HG03139 (cell line): ENCODE data around the gene ADGRD2.

ENCODE experiments used
- ATAC-seq: cut with Tn5 transposase; IDR thresholded peaks from one replicate; pipeline ENCODE4 v1.9.1; 2021; ENCODE audit not compliant: unreplicated experiment

Gene ADGRD2

DNA sequence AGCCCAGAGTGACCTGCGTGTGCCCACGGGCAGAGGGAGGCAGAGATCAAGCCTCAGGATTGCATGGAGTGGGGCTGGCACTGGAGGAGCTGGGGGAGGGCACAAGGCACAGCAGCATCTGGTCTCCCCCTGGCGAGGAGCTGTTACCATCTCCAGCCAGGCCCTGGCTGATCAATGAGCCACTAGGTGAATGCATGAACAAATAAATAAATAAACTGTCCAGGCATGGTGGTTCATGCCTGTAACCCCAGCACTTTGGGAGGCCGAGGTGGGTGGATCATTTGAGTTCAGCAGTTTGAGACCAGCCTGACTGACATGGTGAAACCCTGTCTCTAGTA lies 20.8 kb upstream of the ADGRD2 start:
- ATAC-seq: no peak

GRCh38 chr9:124436320-124436719 lies 13.9 kb upstream of the ADGRD2 start:
- ATAC-seq: no peak

DNA sequence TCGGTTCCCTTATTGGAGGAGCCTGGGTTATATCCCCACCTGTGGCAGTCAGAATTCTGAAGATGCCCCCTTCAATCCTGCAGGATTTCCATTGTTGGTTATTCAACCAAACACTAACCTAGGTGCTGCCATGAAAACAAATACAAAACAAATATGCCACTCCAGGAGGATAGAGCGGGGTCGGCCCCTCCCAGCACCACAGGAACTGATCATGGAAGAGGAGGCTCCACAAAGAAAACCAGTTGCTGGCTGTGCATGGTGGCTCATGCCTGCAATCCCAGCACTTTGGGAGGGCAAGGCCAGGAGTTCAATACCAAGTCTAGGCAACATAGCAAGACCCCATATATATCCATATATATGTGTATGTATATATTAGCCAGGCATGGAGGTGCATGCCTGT lies 13.2 kb upstream of the ADGRD2 start:
- no peak for ATAC-seq

DNA sequence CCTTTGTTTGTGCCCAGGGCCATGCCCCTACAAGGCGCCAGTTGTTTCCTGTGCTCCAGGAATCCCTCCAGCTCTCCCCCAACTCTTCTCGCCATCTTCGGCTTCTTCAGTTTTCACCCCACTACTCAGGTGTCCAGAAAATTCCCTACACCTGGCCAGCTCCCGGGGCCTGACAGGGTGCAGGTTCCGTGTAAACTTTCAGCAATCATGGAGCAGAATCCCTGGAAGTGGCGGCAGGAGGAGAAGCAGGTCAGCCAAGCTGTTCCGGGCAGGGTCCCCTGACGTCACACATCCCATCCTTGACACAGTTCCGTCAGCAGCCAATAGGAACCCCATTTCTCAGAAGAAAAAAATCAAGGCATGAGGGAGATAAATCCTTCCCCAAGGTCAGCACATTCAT lies 12.2 kb upstream of the ADGRD2 start:
- no peak for ATAC-seq

DNA sequence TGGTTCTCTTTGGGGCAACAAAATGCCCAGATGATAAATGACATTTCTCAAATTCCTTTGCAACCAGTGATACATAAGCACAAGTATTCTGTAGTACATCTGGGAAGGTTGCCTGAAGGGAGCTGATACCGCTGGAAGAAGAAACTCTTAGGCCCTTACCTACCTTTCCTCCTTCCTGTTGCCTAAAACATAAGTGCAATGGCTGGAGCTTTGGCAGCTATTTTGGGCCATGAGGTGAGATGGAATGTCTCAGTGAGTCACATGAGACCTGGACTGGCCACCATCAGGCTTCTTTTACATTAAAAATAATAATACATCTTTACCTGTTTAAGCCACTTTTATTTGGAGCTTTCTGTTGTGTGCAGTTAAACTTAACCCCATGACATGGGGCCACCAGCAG lies 11.2 kb upstream of the ADGRD2 start:
- no peak for ATAC-seq

- ATAC-seq: no peak
Observed at GRCh38 chr9:124439686-124440243, 10.5 kb upstream of the ADGRD2 start.

- ATAC-seq: no peak
Observed at GRCh38 chr9:124440786-124441185, 9.5 kb upstream of the ADGRD2 start.

DNA sequence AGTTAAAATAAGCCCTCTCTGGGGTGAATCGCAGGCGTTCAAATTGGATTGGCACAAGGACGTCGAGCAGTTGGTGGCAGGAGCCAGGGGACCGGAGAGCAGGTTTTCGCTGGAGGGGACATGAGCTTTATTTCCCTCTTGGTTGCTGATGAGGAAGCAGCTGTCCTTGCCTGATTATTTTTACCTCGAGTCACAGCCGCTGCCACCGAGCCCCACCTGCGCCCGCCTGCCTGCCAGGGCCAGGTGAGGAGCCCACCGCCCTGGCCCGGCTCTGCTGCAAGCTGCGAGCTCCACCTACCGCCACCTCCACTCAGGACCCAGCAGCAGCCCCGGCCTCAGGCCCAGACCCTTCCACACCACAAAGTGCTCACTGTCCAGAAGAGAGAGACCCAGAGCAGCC lies 9.0 kb upstream of the ADGRD2 start:
- ATAC-seq: no peak

DNA sequence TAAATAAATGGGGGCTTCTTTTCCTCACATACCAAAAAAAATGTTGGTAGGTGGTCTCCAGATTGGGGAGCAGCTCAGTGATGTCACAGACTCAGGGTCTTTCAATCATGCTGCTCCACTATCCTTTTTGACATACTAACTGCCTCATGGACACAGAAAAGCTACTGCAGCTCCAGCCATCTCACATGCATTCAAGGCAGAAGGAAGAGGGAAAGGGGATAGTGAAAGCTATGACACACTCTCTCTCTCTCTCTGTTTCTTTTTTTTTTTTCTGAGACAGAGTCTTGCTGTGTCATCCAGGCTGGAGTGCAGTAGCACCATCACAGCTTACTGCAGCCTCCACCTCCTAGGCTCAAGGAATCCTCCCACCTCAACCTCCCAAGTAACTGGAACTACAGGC lies 7.9 kb upstream of the ADGRD2 start:
- ATAC-seq: no peak

GRCh38 chr9:124442826-124443225 lies 7.4 kb upstream of the ADGRD2 start:
- ATAC-seq: no peak

GRCh38 chr9:124443625-124444024 lies 6.6 kb upstream of the ADGRD2 start:
- no peak for ATAC-seq

DNA sequence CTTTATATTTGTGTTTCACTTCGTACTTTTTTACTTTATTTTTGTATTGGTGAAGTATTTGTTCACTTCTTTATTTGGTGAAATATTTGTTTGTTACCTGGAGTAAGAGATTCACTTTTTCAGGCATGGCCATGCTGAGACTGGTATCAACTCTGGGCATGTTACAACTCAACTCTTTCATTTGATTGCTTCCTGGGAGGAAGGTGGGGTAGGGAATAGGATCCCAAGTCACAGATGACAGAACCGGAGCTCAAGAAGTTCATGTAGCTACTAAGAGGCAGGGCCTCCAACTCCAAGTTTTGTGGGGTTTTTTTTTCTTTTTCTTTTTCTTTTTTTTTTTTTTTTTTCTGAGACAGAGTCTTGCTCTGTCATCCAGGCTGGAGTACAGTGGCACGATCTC lies 6.1 kb upstream of the ADGRD2 start:
- ATAC-seq: no peak

- ATAC-seq: no peak
Observed at GRCh38 chr9:124447297-124447661, 3.0 kb upstream of the ADGRD2 start.

DNA sequence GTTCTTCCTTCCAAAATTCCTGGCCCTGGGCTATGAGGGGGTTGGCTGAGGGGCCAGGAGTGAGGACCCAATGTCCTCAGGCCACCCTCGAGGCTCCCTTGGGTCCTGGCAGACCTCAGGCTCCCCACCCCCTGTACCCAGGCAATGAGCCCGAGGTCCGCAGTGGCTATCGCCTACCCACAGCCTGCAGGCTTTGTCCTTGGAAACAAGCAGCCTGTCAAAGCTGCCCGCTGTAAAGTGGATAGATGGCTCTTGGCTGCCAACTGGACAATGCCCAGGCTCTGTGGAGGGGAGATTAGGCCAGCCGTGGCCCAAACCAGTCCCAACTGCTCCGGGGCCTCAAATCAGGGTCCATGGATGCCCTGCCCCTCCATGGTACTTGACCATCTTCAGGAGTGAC lies 2.2 kb upstream of the ADGRD2 start:
- ATAC-seq: no peak

DNA sequence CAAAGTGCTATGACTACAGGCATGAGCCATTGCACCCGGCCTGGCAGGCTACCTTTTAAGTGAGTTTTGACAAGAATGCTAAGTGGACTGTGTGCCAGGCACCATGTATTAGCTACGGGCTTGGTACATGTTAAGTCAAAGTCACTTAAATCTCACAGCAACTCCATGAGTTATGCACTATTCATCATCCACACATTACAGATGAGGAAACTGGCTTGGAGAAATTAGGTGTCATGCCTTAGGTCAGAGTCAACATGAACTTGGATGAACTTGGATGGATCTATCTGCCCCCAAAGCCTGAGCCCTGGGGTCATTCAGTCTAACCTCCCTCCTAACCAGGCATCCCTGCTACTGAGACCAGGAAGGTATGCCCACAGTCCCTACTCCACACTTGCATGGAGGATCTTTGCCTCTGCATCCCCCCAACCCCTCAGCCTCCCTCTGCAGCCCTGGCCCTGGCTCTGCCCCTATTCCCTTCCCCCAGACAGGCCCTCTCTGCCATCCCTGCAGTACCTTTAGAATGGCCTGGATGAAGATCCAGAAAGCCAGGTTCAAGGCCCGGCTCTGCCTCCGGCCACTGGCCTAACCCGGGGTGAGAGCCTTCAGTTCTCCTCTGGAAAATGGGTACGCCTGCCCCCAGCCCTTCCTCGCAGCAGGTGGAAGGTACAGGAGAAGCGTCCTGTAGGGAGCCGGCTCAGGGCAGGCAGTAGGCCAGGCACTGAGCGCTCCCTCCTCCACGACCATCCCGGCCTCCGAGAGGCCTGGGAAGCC lies 685 bp upstream of the ADGRD2 start:
- ATAC-seq: no peak

GRCh38 chr9:124450931-124451661 lies 845 bp downstream of the ADGRD2 start:
- ATAC-seq: no peak

- ATAC-seq: no peak
Observed at GRCh38 chr9:124452326-124452725, 2.1 kb downstream of the ADGRD2 start.

- ATAC-seq: no peak
Observed at GRCh38 chr9:124452841-124453585, 2.8 kb downstream of the ADGRD2 start.

DNA sequence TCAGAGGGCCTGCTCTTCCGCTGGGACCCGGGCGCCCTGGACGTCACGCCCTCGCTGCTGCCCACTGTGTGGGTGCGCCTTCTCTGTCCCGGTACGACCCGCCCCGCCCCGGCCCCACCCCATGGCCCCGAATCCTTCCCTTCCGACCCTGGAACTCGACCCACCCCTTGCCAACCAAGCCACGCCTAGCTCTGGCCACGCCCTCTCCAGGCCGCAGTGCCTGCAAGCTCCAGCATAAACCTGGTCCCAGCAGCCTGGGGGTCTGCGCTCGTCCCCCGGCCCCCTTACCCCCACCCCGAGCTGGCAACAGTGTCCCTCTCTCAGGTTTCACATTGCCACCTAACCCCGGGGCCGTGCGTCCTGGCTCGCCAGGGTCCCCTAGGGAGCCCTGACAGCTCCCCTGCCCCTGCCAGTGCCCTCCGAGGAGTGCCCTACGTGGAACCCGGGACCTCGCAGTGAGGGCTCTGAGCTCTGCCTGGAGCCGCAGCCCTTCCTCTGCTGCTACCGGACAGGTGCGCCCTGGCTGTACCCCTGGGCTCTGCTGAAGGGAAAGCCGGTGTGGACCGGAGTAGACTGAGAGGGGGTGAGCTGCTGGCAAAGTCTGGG lies 3.4 kb downstream of the ADGRD2 start:
- ATAC-seq: no peak

DNA sequence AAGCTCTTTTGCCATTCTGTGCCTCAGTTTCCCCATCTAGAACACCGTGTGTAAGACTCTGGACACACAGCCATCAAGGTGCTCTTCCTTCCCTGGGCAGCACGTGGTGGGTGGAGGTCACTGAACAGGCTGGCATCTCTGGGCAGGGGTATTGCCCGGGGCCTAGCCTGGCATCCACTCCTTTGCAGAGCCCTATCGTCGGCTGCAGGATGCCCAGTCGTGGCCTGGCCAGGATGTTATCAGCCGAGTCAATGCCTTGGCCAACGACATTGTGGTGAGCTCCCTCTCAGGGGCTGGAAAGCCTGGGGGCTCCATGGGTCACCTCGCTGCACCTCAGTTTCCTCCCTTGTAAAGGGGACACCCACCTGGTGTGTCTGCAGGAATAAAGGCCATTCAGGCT lies 4.0 kb downstream of the ADGRD2 start:
- no peak for ATAC-seq

DNA sequence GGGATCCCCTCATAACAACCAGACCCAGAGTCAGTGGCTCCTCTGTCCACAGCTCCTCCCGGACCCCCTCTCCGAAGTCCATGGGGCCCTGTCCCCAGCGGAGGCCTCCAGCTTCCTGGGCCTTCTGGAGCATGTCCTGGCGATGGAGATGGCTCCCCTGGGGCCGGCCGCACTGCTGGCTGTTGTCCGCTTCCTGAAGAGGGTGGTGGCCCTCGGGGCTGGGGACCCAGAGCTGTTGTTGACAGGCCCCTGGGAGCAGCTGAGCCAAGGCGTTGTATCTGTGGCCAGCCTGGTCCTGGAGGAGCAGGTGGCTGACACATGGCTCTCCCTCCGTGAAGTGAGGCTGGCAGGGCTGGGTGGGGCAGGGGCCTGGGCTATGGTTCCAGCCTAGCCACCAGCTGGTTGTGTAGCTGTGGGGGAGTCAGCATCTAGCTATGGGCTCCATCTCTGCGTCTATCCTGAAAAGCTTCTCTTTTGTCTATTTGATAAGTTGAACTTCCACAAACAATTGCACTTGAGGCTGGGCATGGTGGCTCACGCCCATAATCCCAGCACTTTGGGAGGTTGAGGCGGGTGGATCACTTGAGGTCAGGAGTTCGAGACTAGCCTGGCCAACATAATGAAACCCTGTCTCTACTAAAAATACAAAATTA lies 4.7 kb downstream of the ADGRD2 start:
- ATAC-seq: no peak
